ENCODE results near the gene SMIM8. TPM values are rescaled to one million over a fixed set of nuclear protein-coding genes. Genes with fewer than 3 reads are reported as not detected.

Gene SMIM8
- total and polyA plus RNA-seq, 2 experiments from 2014 or later: 11.4 to 23.5 TPM

GRCh38 chr6:87356181-87356580 is 33.8 kb downstream of the SMIM8 start (continued):
- TF ChIP-seq EZH2 (IDR thresholded peaks at IDR 0.05; ENCODE audit: low read depth, unreplicated experiment) (no peak), EZH2phosphoT487 (IDR thresholded peaks at IDR 0.05; ENCODE audit: unreplicated experiment) (no peak), POLR2AphosphoS5 (IDR thresholded peaks at IDR 0.05; ENCODE audit: low read depth) (no peak), NANOG (IDR thresholded peaks at IDR 0.05; ENCODE audit: borderline replicate concordance) (no peak)

DNA sequence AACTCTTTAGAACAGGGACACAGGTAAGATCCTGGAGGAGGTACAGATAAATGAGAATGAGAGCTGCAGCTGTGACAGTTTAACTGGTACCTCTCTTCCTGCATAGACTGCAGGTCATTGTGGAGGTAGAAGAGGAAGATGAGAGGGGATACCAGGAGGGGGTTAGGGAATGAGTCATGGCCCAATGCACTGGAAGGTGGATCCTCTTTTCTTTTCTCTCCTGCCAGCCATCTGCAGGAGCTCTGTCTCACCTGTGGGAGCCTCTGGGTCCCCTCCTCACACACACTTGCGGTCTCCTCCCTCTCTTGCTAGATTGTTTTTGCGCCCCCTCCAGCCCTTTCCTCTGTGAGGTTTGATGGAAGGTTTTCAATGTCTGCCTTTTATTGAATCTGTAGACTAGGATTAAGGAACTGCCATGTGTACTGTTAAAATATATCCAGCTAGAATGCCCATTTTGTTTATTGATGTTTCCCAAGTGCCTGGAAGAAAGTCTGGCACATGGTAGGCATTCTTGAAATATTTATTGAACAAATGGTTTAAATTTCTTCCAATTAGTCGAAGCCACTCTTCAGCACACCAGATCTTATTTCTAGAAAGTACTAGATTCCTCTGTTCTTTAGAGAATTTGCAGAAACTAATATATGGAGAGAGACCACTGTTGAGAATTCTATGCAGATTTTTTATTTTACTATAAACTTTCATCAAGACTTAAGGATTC is 35.2 kb downstream of the SMIM8 start:
- H3K79me2 ChIP-seq (replicated peaks; ENCODE audit: insufficient read depth): no peaks in the 10 kb centered on the region
- H3K27me3 Mint-ChIP-seq (ENCODE audit: insufficient read depth, low read depth, poor library complexity): peaks cover 2% of the 10 kb centered on the region
- DNase-seq (ENCODE audit: low spot score) (peak; percentile 8), ATAC-seq (peak; percentile 74)
- H3K9me2 ChIP-seq (ENCODE audit: insufficient read depth): no peaks in the 10 kb centered on the region
- H3K4me2 ChIP-seq: no peak overlapping the region
- H3K27ac Mint-ChIP-seq: 0 out of 2 replicates have a peak overlapping the region, but pooled peaks have one; percentile 19
- no peaks in the 10 kb centered on the region for H3F3A ChIP-seq (replicated peaks; ENCODE audit: low read depth)
- no peaks in the 10 kb centered on the region; the same call in 2 of the 3 replicates for H3K9me3 Mint-ChIP-seq
- peaks cover 3% of the 10 kb centered on the region; the same call in 1 of the 2 replicates for H3K4me1 ChIP-seq (ENCODE audit: insufficient read depth)
- H3K4me1 Mint-ChIP-seq: no peaks in the 10 kb centered on the region
- no peaks in the 10 kb centered on the region for H3K27me3 ChIP-seq (ENCODE audit: insufficient read depth)
- no peaks in the 10 kb centered on the region for H4K20me1 ChIP-seq (replicated peaks; ENCODE audit: insufficient read depth)
- H3K27ac ChIP-seq (ENCODE audit: low read depth): no peak overlapping the region
- TF ChIP-seq POLR2AphosphoS5 (IDR thresholded peaks at IDR 0.05; ENCODE audit: low read depth): no peak
- TF ChIP-seq EZH2 (IDR thresholded peaks at IDR 0.05; ENCODE audit: low read depth, unreplicated experiment): no peak
- no peak for TF ChIP-seq JUNB (IDR thresholded peaks at IDR 0.05; ENCODE audit: unreplicated experiment)
- TF ChIP-seq REST (IDR thresholded peaks at IDR 0.05; ENCODE audit: unreplicated experiment): no peak
- TF ChIP-seq CTCF (conservative IDR thresholded peaks at IDR 0.05; ENCODE audit: low read depth in 2 of 2): no peak
- no peak for TF ChIP-seq ZNF114 (CRISPR knock-in tag; IDR thresholded peaks at IDR 0.05)
- no peak for TF ChIP-seq CREB1 (CRISPR knock-in tag; IDR thresholded peaks at IDR 0.05; ENCODE audit: low read depth)
- TF ChIP-seq EZH2phosphoT487 (IDR thresholded peaks at IDR 0.05; ENCODE audit: unreplicated experiment): no peak
- H2AFZ ChIP-seq: no peak overlapping the region
- H3K4me3 ChIP-seq: no peak overlapping the region
- H3K36me3 ChIP-seq (ENCODE audit: insufficient read depth): no peaks in the 10 kb centered on the region
- H3K4me3 Mint-ChIP-seq: no peak overlapping the region
- H3K36me3 Mint-ChIP-seq (ENCODE audit: low read depth): no peaks in the 10 kb centered on the region

Data from GM23338 (cell line).